ENCODE measurements around the gene RASGRP1.
"Not testable (repeated sequence)": the region's sequence is repeated elsewhere in the genome, so short reads cannot be mapped to it uniquely, and the experiment has no call there.

The RASGRP1 gene

GRCh38 chr15:38564557-38565286 lies at the start of gene RASGRP1:
TSS of gene RASGRP1 (minus strand) at chr15:38564814. CDS start at chr15:38564628, 186 bp downstream.
- peak; percentile 82 for DNase-seq

- DNase-seq = no peak
Measured at GRCh38 chr15:38613085-38613484, 48.5 kb upstream of the RASGRP1 start.

- DNase-seq = no peak
Measured at GRCh38 chr15:38612159-38612863, 47.7 kb upstream of the RASGRP1 start.

- DNase-seq = no peak
Measured at GRCh38 chr15:38611228-38611627, 46.6 kb upstream of the RASGRP1 start.

- no peak for DNase-seq
Measured at GRCh38 chr15:38610748-38611147, 46.1 kb upstream of the RASGRP1 start.

- no peak for DNase-seq
Measured at GRCh38 chr15:38609097-38609738, 44.6 kb upstream of the RASGRP1 start.

- DNase-seq = no peak
Measured at GRCh38 chr15:38608682-38609081, 44.1 kb upstream of the RASGRP1 start.

GRCh38 chr15:38605744-38606143 lies 41.1 kb upstream of the RASGRP1 start:
- no peak for DNase-seq

- DNase-seq = no peak
Measured at GRCh38 chr15:38603672-38604071, 39.1 kb upstream of the RASGRP1 start.

- DNase-seq = no peak
Measured at GRCh38 chr15:38602910-38603670, 38.5 kb upstream of the RASGRP1 start.

- DNase-seq = no peak
Measured at GRCh38 chr15:38600236-38600635, 35.6 kb upstream of the RASGRP1 start.

- DNase-seq = no peak
Measured at GRCh38 chr15:38598749-38599148, 34.1 kb upstream of the RASGRP1 start.

- no peak for DNase-seq
Measured at GRCh38 chr15:38597219-38597800, 32.7 kb upstream of the RASGRP1 start.

- no peak for DNase-seq
Measured at GRCh38 chr15:38593524-38593923, 28.9 kb upstream of the RASGRP1 start.

GRCh38 chr15:38589502-38589901 lies 24.9 kb upstream of the RASGRP1 start:
- DNase-seq = no peak

- DNase-seq = no peak
Measured at GRCh38 chr15:38588672-38589071, 24.1 kb upstream of the RASGRP1 start.

- no peak for DNase-seq
Measured at GRCh38 chr15:38587214-38587613, 22.6 kb upstream of the RASGRP1 start.

- not testable (repeated sequence) for DNase-seq
Measured at GRCh38 chr15:38586005-38586404, 21.4 kb upstream of the RASGRP1 start.

- DNase-seq = no peak
Measured at GRCh38 chr15:38578626-38579025, 14.0 kb upstream of the RASGRP1 start.

- DNase-seq = no peak
Measured at GRCh38 chr15:38577424-38577987, 12.9 kb upstream of the RASGRP1 start.

GRCh38 chr15:38576837-38577236 lies 12.2 kb upstream of the RASGRP1 start:
- DNase-seq = no peak

GRCh38 chr15:38576261-38576660 lies 11.6 kb upstream of the RASGRP1 start:
- DNase-seq = no peak

Data from right forelimb (tissue), 1 donor.